Measurements from ENCODE around the gene MAVS. TPM values are rescaled to one million over a fixed set of nuclear protein-coding genes. Genes with fewer than 3 reads are reported as not detected.

The MAVS gene
- total RNA-seq, 1 experiment from 2014 or later = 38.7 TPM

DNA sequence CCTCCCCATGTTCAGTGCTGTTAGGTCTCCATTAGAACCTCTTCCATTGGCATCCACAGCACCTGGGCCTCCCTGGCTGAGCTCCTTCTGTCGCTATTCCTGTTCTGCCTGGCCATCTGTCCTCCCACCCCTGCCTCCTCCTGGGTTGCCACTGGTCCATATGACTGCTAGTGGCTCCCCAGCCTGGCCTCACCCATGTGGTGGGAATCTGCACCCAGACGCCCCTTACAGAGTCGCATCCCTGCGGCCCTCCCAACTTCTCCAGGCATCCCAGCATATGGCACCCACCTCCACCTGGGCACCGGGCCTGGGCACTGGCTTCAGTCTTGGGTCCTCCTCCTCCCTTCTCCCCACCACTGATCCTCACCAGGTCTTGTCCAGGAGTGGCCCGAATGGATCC is 42.8 kb upstream of the MAVS start:
- Histone ChIP-seq H3K4me3 (ENCODE audit: low read length) (no peak overlapping the region), H3K27ac (ENCODE audit: low read length) (no peak overlapping the region), H3K9me3 (ENCODE audit: low read length) (no peaks in the 10 kb centered on the region), H2AFZ (ENCODE audit: low read length) (no peak overlapping the region), H3K27me3 (ENCODE audit: low read length) (no peaks in the 10 kb centered on the region), H3K36me3 (ENCODE audit: low read depth, low read length) (peaks cover 74% of the 10 kb centered on the region), H3K79me2 (ENCODE audit: low read length) (peaks cover 23% of the 10 kb centered on the region), H3K4me1 (ENCODE audit: insufficient read depth, low read length) (peaks cover 41% of the 10 kb centered on the region), H3F3A (ENCODE audit: low read length, unreplicated experiment) (peaks cover 11% of the 10 kb centered on the region), H3K4me2 (ENCODE audit: low read length) (no peak overlapping the region), H4K20me1 (ENCODE audit: low read length) (no peaks in the 10 kb centered on the region), H3K9me2 (replicated peaks; ENCODE audit: low read length) (no peaks in the 10 kb centered on the region), H3K9ac (ENCODE audit: low read length) (no peak overlapping the region)
- intact Hi-C loops (cut with micrococcal nuclease) = no loop called here
- ChIA-PET CTCF (no interaction called here), POLR2A (ENCODE audit: unreplicated experiment) (no interaction called here)
- ATAC-seq (no peak), DNase-seq (no peak)
- no TSS peak for BruUV-seq (replicated peaks)
- TF ChIP-seq, protein P1, sequence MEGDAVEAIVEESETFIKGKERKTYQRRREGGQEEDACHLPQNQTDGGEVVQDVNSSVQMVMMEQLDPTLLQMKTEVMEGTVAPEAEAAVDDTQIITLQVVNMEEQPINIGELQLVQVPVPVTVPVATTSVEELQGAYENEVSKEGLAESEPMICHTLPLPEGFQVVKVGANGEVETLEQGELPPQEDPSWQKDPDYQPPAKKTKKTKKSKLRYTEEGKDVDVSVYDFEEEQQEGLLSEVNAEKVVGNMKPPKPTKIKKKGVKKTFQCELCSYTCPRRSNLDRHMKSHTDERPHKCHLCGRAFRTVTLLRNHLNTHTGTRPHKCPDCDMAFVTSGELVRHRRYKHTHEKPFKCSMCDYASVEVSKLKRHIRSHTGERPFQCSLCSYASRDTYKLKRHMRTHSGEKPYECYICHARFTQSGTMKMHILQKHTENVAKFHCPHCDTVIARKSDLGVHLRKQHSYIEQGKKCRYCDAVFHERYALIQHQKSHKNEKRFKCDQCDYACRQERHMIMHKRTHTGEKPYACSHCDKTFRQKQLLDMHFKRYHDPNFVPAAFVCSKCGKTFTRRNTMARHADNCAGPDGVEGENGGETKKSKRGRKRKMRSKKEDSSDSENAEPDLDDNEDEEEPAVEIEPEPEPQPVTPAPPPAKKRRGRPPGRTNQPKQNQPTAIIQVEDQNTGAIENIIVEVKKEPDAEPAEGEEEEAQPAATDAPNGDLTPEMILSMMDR (conservative IDR thresholded peaks at IDR 0.05; ENCODE audit: low read depth, low read length) = no peak
- TF ChIP-seq EZH2 (IDR thresholded peaks at IDR 0.05; ENCODE audit: low read length, unreplicated experiment) (no peak), EZH2phosphoT487 (IDR thresholded peaks at IDR 0.05; ENCODE audit: borderline replicate concordance, low read length) (no peak)

DNA sequence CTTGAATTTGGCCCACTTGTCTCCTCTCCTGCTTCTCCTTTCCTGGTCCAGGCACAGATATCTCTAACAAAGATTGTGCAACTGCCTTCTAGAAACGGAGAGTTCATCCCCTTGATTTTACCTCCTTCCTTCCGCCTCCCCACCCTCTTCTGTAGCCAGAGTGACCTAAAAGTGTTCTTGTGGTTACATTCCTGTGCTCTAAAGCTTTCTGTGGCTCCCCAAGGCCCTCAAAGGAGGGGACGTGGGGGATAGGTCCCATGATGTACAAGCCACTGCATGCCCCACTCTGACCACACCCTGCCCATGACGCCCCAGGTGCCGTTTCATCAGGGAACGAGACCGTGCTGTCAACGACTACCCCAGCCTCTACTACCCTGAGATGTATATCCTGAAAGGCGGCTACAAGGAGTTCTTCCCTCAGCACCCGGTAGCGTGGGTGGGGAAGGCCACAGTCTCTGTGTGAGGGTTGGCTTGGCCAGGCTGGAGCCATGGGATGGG is 42.3 kb upstream of the MAVS start:
- Histone ChIP-seq H3K79me2 (ENCODE audit: low read length) (peaks cover 19% of the 10 kb centered on the region), H3K9me2 (replicated peaks; ENCODE audit: low read length) (no peaks in the 10 kb centered on the region), H2AFZ (ENCODE audit: low read length) (no peak overlapping the region), H3F3A (ENCODE audit: low read length, unreplicated experiment) (peaks cover 11% of the 10 kb centered on the region), H4K20me1 (ENCODE audit: low read length) (no peaks in the 10 kb centered on the region), H3K27me3 (ENCODE audit: low read length) (no peaks in the 10 kb centered on the region), H3K36me3 (ENCODE audit: low read depth, low read length) (peaks cover 70% of the 10 kb centered on the region), H3K9ac (ENCODE audit: low read length) (no peak overlapping the region), H3K9me3 (ENCODE audit: low read length) (no peaks in the 10 kb centered on the region), H3K27ac (ENCODE audit: low read length) (no peak overlapping the region), H3K4me3 (ENCODE audit: low read length) (no peak overlapping the region), H3K4me1 (ENCODE audit: insufficient read depth, low read length) (peaks cover 40% of the 10 kb centered on the region), H3K4me2 (ENCODE audit: low read length) (no peak overlapping the region)
- CTCF ChIA-PET = no interaction called here
- no TSS peak for BruUV-seq (replicated peaks)
- TF ChIP-seq EZH2 (IDR thresholded peaks at IDR 0.05; ENCODE audit: low read length, unreplicated experiment) (no peak), EZH2phosphoT487 (IDR thresholded peaks at IDR 0.05; ENCODE audit: borderline replicate concordance, low read length) (no peak)
- TF ChIP-seq, protein P1 (conservative IDR thresholded peaks at IDR 0.05; ENCODE audit: low read depth, low read length) = no peak
- DNase-seq (no peak), ATAC-seq (no peak)
- intact Hi-C loops (cut with micrococcal nuclease) = no loop called here
- POLR2A ChIA-PET (ENCODE audit: unreplicated experiment) = no interaction called here

DNA sequence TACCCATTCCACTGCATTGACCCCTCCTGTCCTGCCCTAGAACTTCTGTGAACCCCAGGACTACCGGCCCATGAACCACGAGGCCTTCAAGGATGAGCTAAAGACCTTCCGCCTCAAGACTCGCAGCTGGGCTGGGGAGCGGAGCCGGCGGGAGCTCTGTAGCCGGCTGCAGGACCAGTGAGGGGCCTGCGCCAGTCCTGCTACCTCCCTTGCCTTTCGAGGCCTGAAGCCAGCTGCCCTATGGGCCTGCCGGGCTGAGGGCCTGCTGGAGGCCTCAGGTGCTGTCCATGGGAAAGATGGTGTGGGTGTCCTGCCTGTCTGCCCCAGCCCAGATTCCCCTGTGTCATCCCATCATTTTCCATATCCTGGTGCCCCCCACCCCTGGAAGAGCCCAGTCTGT is 41.9 kb upstream of the MAVS start:
- H3F3A ChIP-seq (ENCODE audit: low read length, unreplicated experiment) = peaks cover 11% of the 10 kb centered on the region
- H3K27me3 ChIP-seq (ENCODE audit: low read length) = no peaks in the 10 kb centered on the region
- H3K4me3 ChIP-seq (ENCODE audit: low read length) = no peak overlapping the region
- intact Hi-C loops (cut with micrococcal nuclease) = no loop called here
- BruUV-seq (replicated peaks) = no TSS peak
- no peak overlapping the region; the same call in 1 of the 2 replicates for H3K27ac ChIP-seq (ENCODE audit: low read length)
- peaks cover 17% of the 10 kb centered on the region for H3K79me2 ChIP-seq (ENCODE audit: low read length)
- no peaks in the 10 kb centered on the region for H3K9me3 ChIP-seq (ENCODE audit: low read length)
- peaks cover 42% of the 10 kb centered on the region for H3K4me1 ChIP-seq (ENCODE audit: insufficient read depth, low read length)
- no peak for TF ChIP-seq EZH2 (IDR thresholded peaks at IDR 0.05; ENCODE audit: low read length, unreplicated experiment)
- no peak for TF ChIP-seq EZH2phosphoT487 (IDR thresholded peaks at IDR 0.05; ENCODE audit: borderline replicate concordance, low read length)
- TF ChIP-seq, protein P1 (conservative IDR thresholded peaks at IDR 0.05; ENCODE audit: low read depth, low read length) = no peak
- H3K9ac ChIP-seq (ENCODE audit: low read length) = no peak overlapping the region
- DNase-seq (no peak), ATAC-seq (no peak)
- ChIA-PET CTCF (no interaction called here), POLR2A (ENCODE audit: unreplicated experiment) (no interaction called here)
- no peak overlapping the region for H2AFZ ChIP-seq (ENCODE audit: low read length)
- no peak overlapping the region for H3K4me2 ChIP-seq (ENCODE audit: low read length)
- H3K9me2 ChIP-seq (replicated peaks; ENCODE audit: low read length) = no peaks in the 10 kb centered on the region
- H3K36me3 ChIP-seq (ENCODE audit: low read depth, low read length) = peaks cover 65% of the 10 kb centered on the region
- H4K20me1 ChIP-seq (ENCODE audit: low read length) = no peaks in the 10 kb centered on the region
